GM23338 (cell line): Measurements from ENCODE around the gene FGF22. TPM values are rescaled to one million over a fixed set of nuclear protein-coding genes. Genes with fewer than 3 reads are reported as not detected.

Source experiments
- ATAC-seq: fragments of 200-7000 bp; cut with Tn5 transposase; 3 replicates; pipeline ENCODE4 v1.9.1; 2020
- DNase-seq: peaks from one replicate; pipeline ENCODE4 v3.0.0-alpha.2; 2015; ENCODE audit warnings: low spot score
- H2AFZ ChIP-seq: fragments of 200-600 bp; sonication (generic); 2 replicates; pipeline ENCODE4 v1.8.0; 2016; ENCODE audit warnings: antibody characterized with exemption, mild to moderate bottlenecking, moderate library complexity
- H3F3A ChIP-seq: fragments of 200-600 bp; sonication (generic); replicated peaks from 2 replicates; pipeline ENCODE4 v1.8.0; 2017; ENCODE audit warnings: antibody characterized with exemption, mixed run types, low read depth
- H3K27ac ChIP-seq: fragments of 200-600 bp; sonication (generic); 2 replicates; pipeline ENCODE4 v1.6.1; 2016; ENCODE audit warnings: low read depth
- H3K27me3 ChIP-seq: fragments of 200-600 bp; sonication (generic); 2 replicates; pipeline ENCODE4 v1.8.0; 2016; ENCODE audit warnings: mild to moderate bottlenecking, mixed run types, moderate library complexity; ENCODE audit not compliant: insufficient read depth
- H3K36me3 ChIP-seq: fragments of 200-600 bp; sonication (generic); 2 replicates; pipeline ENCODE4 v1.8.0; 2016; ENCODE audit warnings: mild to moderate bottlenecking; ENCODE audit not compliant: insufficient read depth
- H3K4me1 ChIP-seq: fragments of 200-600 bp; sonication (generic); 2 replicates; pipeline ENCODE4 v1.8.0; 2016; ENCODE audit warnings: mild to moderate bottlenecking, moderate library complexity; ENCODE audit not compliant: insufficient read depth
- H3K4me2 ChIP-seq: fragments of 200-600 bp; sonication (generic); 2 replicates; pipeline ENCODE4 v1.7.1; 2017; ENCODE audit warnings: mixed run types
- H3K4me3 ChIP-seq: fragments of 200-600 bp; sonication (generic); 2 replicates; pipeline ENCODE4 v1.6.1; 2016; ENCODE audit warnings: mixed run types
- H3K79me2 ChIP-seq: fragments of 200-600 bp; sonication (generic); replicated peaks from 2 replicates; pipeline ENCODE4 v1.8.0; 2017; ENCODE audit warnings: mild to moderate bottlenecking; ENCODE audit not compliant: insufficient read depth
- H3K9me2 ChIP-seq: fragments of 200-600 bp; sonication (generic); 2 replicates; pipeline ENCODE4 v1.8.0; 2017; ENCODE audit not compliant: insufficient read depth
- H4K20me1 ChIP-seq: fragments of 200-600 bp; sonication (generic); replicated peaks from 2 replicates; pipeline ENCODE4 v1.8.0; 2017; ENCODE audit warnings: mild to moderate bottlenecking; ENCODE audit not compliant: insufficient read depth
- H3K27ac Mint-ChIP-seq: 2 replicates; pipeline ENCODE4 v1.8.0; 2020; ENCODE audit warnings: inconsistent platforms, mild to moderate bottlenecking, moderate library complexity, mixed read lengths
- H3K27me3 Mint-ChIP-seq: 3 replicates; pipeline ENCODE4 v1.8.0; 2022; ENCODE audit warnings: low read depth, mild to moderate bottlenecking, moderate library complexity, mixed read lengths, inconsistent platforms; ENCODE audit not compliant: insufficient read depth, poor library complexity
- H3K36me3 Mint-ChIP-seq: 3 replicates; pipeline ENCODE4 v1.8.0; 2021; ENCODE audit warnings: low read depth, mild to moderate bottlenecking, inconsistent platforms, moderate library complexity, mixed read lengths
- H3K4me1 Mint-ChIP-seq: 3 replicates; pipeline ENCODE4 v1.8.0; 2020; ENCODE audit warnings: mild to moderate bottlenecking, inconsistent platforms, mixed read lengths
- H3K4me3 Mint-ChIP-seq: 3 replicates; pipeline ENCODE4 v1.8.0; 2021; ENCODE audit warnings: moderate library complexity, mild to moderate bottlenecking, inconsistent platforms, mixed read lengths
- H3K9me3 Mint-ChIP-seq: 3 replicates; pipeline ENCODE4 v1.8.0; 2020; ENCODE audit warnings: moderate library complexity, mild to moderate bottlenecking, inconsistent platforms, mixed read lengths
- CREB1 ChIP-seq: fragments of 250-450 bp; sonication (Bioruptor Pico); IDR thresholded peaks from 2 replicates; pipeline ENCODE4 v1.5.0; 2020; ENCODE audit warnings: low read depth, mild to moderate bottlenecking, moderate library complexity
- EZH2 ChIP-seq: fragments of 200-600 bp; sonication (generic); IDR thresholded peaks from one replicate; pipeline ENCODE4 v1.8.0; 2017; ENCODE audit warnings: antibody characterized with exemption, mild to moderate bottlenecking, low read depth; ENCODE audit not compliant: unreplicated experiment
- EZH2phosphoT487 ChIP-seq: fragments of 200-600 bp; sonication (generic); IDR thresholded peaks from one replicate; pipeline ENCODE4 v1.8.1; 2018; ENCODE audit warnings: antibody characterized with exemption; ENCODE audit not compliant: unreplicated experiment
- JUNB ChIP-seq: IDR thresholded peaks from one replicate; pipeline ENCODE4 v1.6.1; 2016; ENCODE audit warnings: antibody characterized with exemption; ENCODE audit not compliant: unreplicated experiment
- NANOG ChIP-seq: IDR thresholded peaks from 2 replicates; pipeline ENCODE4 v1.6.1; 2016; ENCODE audit warnings: antibody characterized with exemption, borderline replicate concordance
- POLR2AphosphoS5 ChIP-seq: IDR thresholded peaks from 2 replicates; pipeline ENCODE4 v1.6.1; 2016; ENCODE audit warnings: antibody characterized with exemption, low read depth
- STAT1 ChIP-seq: IDR thresholded peaks from one replicate; pipeline ENCODE4 v1.6.1; 2016; ENCODE audit warnings: antibody characterized with exemption; ENCODE audit not compliant: unreplicated experiment
- ZNF114 ChIP-seq: fragments of 250-450 bp; sonication (Bioruptor Pico); IDR thresholded peaks from 2 replicates; pipeline ENCODE4 v1.5.0; 2020; ENCODE audit warnings: mild to moderate bottlenecking, moderate library complexity
- ZNF331 ChIP-seq: fragments of 250-450 bp; sonication (Bioruptor Pico); IDR thresholded peaks from 2 replicates; pipeline ENCODE4 v1.5.0; 2020; ENCODE audit warnings: low read depth, mild to moderate bottlenecking, moderate library complexity
- polyA plus RNA-seq: library from polyadenylated mRNA; unstranded; fragments of >200 nt; fragmentation: Nextera tagmentation; extraction: Ambion mirVana; gene quantifications from 2 replicates; pipeline ENCODE4 v1.2.1, GENCODE V29; 2016
- total RNA-seq: library from RNA; depleted of rRNA; stranded (reverse); fragments of >200 nt; shearing (Covaris generic); gene quantifications from 2 replicates; pipeline ENCODE4 v1.2.3, GENCODE V29; 2014
- TF ChIP-seq, protein P1 (sequence below): IDR thresholded peaks from one replicate; pipeline ENCODE4 v1.6.1; 2018; ENCODE audit warnings: antibody characterized with exemption; ENCODE audit not compliant: unreplicated experiment
- TF ChIP-seq, protein P2 (sequence below): IDR thresholded peaks from 2 replicates; pipeline ENCODE4 v1.6.1; 2016; ENCODE audit warnings: antibody characterized with exemption
- TF ChIP-seq, protein P3 (sequence below), 2 experiments: fragments of 200-600 bp in 1 of 2; sonication (generic) in 1 of 2; conservative IDR thresholded peaks; 2 replicates each; pipeline versions ENCODE4 v1.5.1 to v1.6.1; 2016 to 2017; ENCODE audit warnings: antibody characterized with exemption in 2 of 2, low read depth in 2 of 2, mild to moderate bottlenecking in 2 of 2, moderate library complexity in 1 of 2
- TF ChIP-seq, protein P4 (sequence below): fragments of 250-450 bp; sonication (Bioruptor Pico); IDR thresholded peaks from 2 replicates; pipeline ENCODE4 v1.5.0; 2020; ENCODE audit warnings: mild to moderate bottlenecking, moderate library complexity

FGF22 gene
- total and polyA plus RNA-seq, 2 experiments from 2014 or later: 1.0 to 2.8 TPM

DNA sequence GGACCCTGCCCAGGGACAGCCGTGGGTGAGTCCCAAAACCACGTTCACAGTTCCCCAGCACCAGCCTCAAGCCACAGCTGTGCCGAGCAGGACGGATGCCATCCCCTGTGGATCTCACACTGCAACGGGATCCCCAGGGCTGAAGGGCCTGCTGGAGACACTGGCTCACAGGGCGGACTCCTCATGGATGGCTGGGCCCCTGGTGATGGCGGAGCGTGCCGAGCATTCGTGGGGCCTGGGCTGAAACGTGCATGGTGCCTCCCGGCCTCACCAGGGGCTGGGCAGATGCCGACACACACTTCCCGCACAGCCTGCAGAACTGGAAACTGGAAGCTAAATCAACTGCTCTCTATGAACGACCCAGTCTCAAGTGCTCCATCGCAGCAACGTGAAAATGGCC lies 13.7 kb downstream of the FGF22 start:
- DNase-seq (no peak), ATAC-seq (no peak)
- Histone ChIP-seq H4K20me1 (peaks cover 27% of the 10 kb centered on the region), H3K4me3 (no peak overlapping the region), H3K27ac (no peak overlapping the region), H3F3A (peaks cover 3% of the 10 kb centered on the region; the same call in 1 of the 2 replicates), H3K79me2 (peaks cover 63% of the 10 kb centered on the region), H3K27me3 (no peaks in the 10 kb centered on the region), H3K36me3 (no peaks in the 10 kb centered on the region), H3K9me2 (no peaks in the 10 kb centered on the region), H3K4me1 (no peaks in the 10 kb centered on the region), H3K4me2 (no peak overlapping the region), H2AFZ (no peak overlapping the region)
- Mint-ChIP-seq H3K27me3 (peaks cover 8% of the 10 kb centered on the region), H3K36me3 (peaks cover 25% of the 10 kb centered on the region), H3K27ac (no peak overlapping the region), H3K4me3 (no peak overlapping the region), H3K4me1 (no peaks in the 10 kb centered on the region; the same call in 2 of the 3 replicates), H3K9me3 (no peaks in the 10 kb centered on the region)
- TF ChIP-seq CREB1 (CRISPR knock-in tag) (no peak), JUNB (no peak), ZNF331 (no peak), EZH2 (no peak), ZNF114 (CRISPR knock-in tag) (no peak), POLR2AphosphoS5 (no peak), STAT1 (no peak), EZH2phosphoT487 (no peak), NANOG (no peak)
- TF ChIP-seq, protein P1, sequence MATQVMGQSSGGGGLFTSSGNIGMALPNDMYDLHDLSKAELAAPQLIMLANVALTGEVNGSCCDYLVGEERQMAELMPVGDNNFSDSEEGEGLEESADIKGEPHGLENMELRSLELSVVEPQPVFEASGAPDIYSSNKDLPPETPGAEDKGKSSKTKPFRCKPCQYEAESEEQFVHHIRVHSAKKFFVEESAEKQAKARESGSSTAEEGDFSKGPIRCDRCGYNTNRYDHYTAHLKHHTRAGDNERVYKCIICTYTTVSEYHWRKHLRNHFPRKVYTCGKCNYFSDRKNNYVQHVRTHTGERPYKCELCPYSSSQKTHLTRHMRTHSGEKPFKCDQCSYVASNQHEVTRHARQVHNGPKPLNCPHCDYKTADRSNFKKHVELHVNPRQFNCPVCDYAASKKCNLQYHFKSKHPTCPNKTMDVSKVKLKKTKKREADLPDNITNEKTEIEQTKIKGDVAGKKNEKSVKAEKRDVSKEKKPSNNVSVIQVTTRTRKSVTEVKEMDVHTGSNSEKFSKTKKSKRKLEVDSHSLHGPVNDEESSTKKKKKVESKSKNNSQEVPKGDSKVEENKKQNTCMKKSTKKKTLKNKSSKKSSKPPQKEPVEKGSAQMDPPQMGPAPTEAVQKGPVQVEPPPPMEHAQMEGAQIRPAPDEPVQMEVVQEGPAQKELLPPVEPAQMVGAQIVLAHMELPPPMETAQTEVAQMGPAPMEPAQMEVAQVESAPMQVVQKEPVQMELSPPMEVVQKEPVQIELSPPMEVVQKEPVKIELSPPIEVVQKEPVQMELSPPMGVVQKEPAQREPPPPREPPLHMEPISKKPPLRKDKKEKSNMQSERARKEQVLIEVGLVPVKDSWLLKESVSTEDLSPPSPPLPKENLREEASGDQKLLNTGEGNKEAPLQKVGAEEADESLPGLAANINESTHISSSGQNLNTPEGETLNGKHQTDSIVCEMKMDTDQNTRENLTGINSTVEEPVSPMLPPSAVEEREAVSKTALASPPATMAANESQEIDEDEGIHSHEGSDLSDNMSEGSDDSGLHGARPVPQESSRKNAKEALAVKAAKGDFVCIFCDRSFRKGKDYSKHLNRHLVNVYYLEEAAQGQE: no peak
- TF ChIP-seq, protein P2, sequence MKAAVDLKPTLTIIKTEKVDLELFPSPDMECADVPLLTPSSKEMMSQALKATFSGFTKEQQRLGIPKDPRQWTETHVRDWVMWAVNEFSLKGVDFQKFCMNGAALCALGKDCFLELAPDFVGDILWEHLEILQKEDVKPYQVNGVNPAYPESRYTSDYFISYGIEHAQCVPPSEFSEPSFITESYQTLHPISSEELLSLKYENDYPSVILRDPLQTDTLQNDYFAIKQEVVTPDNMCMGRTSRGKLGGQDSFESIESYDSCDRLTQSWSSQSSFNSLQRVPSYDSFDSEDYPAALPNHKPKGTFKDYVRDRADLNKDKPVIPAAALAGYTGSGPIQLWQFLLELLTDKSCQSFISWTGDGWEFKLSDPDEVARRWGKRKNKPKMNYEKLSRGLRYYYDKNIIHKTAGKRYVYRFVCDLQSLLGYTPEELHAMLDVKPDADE: no peak
- TF ChIP-seq, protein P3, sequence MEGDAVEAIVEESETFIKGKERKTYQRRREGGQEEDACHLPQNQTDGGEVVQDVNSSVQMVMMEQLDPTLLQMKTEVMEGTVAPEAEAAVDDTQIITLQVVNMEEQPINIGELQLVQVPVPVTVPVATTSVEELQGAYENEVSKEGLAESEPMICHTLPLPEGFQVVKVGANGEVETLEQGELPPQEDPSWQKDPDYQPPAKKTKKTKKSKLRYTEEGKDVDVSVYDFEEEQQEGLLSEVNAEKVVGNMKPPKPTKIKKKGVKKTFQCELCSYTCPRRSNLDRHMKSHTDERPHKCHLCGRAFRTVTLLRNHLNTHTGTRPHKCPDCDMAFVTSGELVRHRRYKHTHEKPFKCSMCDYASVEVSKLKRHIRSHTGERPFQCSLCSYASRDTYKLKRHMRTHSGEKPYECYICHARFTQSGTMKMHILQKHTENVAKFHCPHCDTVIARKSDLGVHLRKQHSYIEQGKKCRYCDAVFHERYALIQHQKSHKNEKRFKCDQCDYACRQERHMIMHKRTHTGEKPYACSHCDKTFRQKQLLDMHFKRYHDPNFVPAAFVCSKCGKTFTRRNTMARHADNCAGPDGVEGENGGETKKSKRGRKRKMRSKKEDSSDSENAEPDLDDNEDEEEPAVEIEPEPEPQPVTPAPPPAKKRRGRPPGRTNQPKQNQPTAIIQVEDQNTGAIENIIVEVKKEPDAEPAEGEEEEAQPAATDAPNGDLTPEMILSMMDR (conservative IDR thresholded peaks at IDR 0.05; ENCODE audit: low read depth in 2 of 2): no peak
- TF ChIP-seq, protein P4, sequence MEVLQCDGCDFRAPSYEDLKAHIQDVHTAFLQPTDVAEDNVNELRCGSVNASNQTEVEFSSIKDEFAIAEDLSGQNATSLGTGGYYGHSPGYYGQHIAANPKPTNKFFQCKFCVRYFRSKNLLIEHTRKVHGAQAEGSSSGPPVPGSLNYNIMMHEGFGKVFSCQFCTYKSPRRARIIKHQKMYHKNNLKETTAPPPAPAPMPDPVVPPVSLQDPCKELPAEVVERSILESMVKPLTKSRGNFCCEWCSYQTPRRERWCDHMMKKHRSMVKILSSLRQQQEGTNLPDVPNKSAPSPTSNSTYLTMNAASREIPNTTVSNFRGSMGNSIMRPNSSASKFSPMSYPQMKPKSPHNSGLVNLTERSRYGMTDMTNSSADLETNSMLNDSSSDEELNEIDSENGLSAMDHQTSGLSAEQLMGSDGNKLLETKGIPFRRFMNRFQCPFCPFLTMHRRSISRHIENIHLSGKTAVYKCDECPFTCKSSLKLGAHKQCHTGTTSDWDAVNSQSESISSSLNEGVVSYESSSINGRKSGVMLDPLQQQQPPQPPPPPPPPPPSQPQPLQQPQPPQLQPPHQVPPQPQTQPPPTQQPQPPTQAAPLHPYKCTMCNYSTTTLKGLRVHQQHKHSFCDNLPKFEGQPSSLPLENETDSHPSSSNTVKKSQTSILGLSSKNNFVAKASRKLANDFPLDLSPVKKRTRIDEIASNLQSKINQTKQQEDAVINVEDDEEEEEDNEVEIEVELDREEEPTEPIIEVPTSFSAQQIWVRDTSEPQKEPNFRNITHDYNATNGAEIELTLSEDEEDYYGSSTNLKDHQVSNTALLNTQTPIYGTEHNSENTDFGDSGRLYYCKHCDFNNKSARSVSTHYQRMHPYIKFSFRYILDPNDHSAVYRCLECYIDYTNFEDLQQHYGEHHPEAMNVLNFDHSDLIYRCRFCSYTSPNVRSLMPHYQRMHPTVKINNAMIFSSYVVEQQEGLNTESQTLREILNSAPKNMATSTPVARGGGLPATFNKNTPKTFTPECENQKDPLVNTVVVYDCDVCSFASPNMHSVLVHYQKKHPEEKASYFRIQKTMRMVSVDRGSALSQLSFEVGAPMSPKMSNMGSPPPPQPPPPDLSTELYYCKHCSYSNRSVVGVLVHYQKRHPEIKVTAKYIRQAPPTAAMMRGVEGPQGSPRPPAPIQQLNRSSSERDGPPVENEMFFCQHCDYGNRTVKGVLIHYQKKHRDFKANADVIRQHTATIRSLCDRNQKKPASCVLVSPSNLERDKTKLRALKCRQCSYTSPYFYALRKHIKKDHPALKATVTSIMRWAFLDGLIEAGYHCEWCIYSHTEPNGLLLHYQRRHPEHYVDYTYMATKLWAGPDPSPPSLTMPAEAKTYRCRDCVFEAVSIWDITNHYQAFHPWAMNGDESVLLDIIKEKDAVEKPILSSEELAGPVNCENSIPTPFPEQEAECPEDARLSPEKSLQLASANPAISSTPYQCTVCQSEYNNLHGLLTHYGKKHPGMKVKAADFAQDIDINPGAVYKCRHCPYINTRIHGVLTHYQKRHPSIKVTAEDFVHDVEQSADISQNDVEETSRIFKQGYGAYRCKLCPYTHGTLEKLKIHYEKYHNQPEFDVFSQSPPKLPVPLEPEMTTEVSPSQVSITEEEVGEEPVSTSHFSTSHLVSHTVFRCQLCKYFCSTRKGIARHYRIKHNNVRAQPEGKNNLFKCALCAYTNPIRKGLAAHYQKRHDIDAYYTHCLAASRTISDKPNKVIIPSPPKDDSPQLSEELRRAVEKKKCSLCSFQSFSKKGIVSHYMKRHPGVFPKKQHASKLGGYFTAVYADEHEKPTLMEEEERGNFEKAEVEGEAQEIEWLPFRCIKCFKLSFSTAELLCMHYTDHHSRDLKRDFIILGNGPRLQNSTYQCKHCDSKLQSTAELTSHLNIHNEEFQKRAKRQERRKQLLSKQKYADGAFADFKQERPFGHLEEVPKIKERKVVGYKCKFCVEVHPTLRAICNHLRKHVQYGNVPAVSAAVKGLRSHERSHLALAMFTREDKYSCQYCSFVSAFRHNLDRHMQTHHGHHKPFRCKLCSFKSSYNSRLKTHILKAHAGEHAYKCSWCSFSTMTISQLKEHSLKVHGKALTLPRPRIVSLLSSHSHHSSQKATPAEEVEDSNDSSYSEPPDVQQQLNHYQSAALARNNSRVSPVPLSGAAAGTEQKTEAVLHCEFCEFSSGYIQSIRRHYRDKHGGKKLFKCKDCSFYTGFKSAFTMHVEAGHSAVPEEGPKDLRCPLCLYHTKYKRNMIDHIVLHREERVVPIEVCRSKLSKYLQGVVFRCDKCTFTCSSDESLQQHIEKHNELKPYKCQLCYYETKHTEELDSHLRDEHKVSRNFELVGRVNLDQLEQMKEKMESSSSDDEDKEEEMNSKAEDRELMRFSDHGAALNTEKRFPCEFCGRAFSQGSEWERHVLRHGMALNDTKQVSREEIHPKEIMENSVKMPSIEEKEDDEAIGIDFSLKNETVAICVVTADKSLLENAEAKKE (CRISPR knock-in tag): no peak
